G401 (cell line): Measurements from ENCODE around the gene MIPOL1. TPM values are rescaled to one million over a fixed set of nuclear protein-coding genes. Genes with fewer than 3 reads are reported as not detected.
"Not testable (repeated sequence)": the region's sequence is repeated elsewhere in the genome, so short reads cannot be mapped to it uniquely, and the experiment has no call there.

Experiments used
- DNase-seq: peaks from one replicate; pipeline ENCODE4 v3.0.0-alpha.2; 2015; ENCODE audit warnings: low spot score
- in situ Hi-C: cut with HindIII; loops from 2 replicates; pipeline ENCODE4 v1.10.0; 2016; ENCODE audit warnings: low sequenced_read_pairs, mixed read lengths
- total RNA-seq: library from RNA; depleted of rRNA; stranded (reverse); fragments of >200 nt; shearing (Covaris generic); gene quantifications from 2 replicates; pipeline ENCODE4 v1.2.3, GENCODE V29; 2014

Gene MIPOL1
- total RNA-seq, 1 experiment from 2014 or later, result 13.2 TPM

GRCh38 chr14:37215345-37215744 is 17.6 kb downstream of the MIPOL1 start:
- in situ Hi-C loops, result no loop called here
- no peak for DNase-seq

DNA sequence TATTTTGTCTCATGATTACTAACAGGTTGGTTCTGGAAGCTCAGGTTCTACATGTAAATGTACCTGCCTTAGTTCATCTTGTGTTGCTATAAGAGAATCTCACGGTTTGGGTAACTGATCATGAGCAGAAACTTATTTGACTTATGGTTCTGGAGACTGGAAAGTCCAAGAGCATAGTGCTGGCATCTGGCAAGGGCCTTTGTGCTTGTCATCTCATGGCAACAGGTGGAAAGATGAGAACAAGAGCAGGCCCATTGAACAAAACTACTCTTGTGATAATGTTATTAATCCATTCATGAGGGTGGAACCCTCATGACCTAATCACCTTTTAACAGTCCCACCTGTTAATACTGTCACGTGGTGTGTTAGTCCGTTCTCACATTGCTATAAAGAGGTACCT is 23.3 kb downstream of the MIPOL1 start:
- no peak for DNase-seq
- in situ Hi-C loops, result no loop called here

- no peak for DNase-seq
- in situ Hi-C loops, result no loop called here
Measured at GRCh38 chr14:37223947-37224474, 26.3 kb downstream of the MIPOL1 start.

DNA sequence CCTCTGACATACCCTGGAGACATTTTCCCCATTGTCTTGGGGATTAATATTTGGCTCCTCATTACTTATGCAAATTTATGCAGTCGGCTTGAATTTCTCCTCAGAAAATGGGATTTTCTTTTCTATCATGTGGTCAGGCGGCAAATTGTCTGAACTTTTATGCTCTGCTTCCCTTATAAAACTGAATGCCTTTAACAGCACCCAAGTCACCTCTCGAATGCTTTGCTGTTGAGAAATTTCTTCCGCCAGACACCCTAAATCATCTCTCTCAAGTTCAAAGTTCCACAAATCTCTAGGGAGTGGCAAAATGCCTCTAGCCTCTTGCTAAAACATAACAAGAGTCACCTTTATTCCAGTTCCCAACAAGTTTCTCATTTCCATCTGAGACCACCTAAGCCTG is 27.9 kb downstream of the MIPOL1 start:
- in situ Hi-C loops, DNase-seq: not testable (repeated sequence)

GRCh38 chr14:37230551-37231194 is 32.9 kb downstream of the MIPOL1 start:
- DNase-seq, result peak; percentile 43
- in situ Hi-C loops, result no loop called here

DNA sequence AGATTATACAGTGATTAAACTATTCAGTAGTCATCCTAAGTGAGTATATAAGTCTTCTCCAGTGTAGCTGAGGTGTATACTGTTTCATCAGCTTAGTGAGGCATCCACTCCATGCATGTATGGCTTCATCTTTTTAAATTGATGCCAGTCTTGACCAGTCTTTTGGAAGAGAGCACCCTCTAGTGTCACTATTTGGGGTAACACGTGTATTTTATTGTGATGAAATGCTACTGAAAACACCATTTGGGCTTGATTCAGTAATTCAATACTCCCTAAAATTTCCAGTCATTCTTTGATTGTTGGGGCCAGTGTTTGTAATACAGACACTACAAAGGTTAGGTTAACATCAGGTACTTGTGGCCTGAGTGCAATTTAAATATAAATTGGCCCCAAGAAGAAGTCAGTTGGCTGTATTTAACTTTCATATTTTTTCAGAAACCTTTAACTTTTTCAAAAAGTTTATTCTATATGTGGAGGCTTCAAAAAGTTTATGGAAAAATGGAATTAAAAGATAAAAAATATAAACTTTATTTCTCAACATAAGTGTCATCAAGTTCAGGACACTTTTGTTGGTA is 35.3 kb downstream of the MIPOL1 start:
- DNase-seq, result peak; percentile 18
- in situ Hi-C loops, result no loop called here

GRCh38 chr14:37234222-37234621 is 36.5 kb downstream of the MIPOL1 start:
- no peak for DNase-seq
- in situ Hi-C loops, result no loop called here

- DNase-seq, in situ Hi-C loops: not testable (repeated sequence)
Measured at GRCh38 chr14:37236044-37236443, 38.3 kb downstream of the MIPOL1 start.

DNA sequence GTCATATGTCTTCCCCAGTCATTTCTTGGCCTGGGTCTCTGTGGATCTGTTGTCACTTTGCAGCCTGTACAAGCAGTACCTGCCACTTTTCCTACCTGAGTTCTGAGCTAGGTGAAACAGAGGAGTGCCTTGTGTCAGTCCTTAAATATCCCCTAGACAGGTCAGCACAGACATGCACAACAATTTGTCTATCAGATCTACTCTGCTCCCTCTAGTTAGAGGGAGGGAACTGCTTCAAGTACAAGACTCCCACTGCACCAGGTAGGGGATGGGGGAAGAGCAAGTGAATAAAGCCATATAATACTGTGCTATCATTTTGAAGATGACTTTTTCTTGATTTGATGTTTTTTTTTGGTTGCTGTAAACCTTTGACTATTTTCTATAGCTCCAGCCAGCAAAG is 39.4 kb downstream of the MIPOL1 start:
- no peak for DNase-seq
- in situ Hi-C loops, result no loop called here

- no peak for DNase-seq
- in situ Hi-C loops, result no loop called here
Measured at GRCh38 chr14:37237735-37238200, 40.0 kb downstream of the MIPOL1 start.

GRCh38 chr14:37241198-37241597 is 43.5 kb downstream of the MIPOL1 start:
- in situ Hi-C loops, result no loop called here

DNA sequence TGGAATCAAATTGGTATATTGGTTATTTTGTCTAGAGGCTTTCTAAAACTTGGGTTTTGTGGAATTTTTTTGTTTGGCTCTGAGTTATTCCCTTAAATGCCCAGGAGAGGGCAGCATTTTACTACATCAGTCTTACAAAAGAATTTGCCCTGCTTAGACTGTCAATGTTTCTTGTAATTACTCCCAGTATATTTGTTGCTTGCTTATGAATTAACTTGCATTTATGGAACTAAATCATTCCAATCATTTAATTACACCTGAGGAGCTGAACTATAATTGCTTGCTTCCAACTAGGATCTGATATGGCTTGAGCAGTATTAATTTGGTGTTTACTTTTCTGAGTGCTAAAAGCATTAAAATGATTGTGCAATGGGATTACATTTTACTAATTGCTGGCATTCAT is 48.7 kb downstream of the MIPOL1 start:
- in situ Hi-C loops, result no loop called here
- peak; percentile 49 for DNase-seq

More at GRCh38 chr14:37241198-37241597, 43.5 kb downstream of the MIPOL1 start:
- DNase-seq, result no peak

- in situ Hi-C loops, result no loop called here
Measured at GRCh38 chr14:37247791-37248461, 50.2 kb downstream of the MIPOL1 start.

DNA sequence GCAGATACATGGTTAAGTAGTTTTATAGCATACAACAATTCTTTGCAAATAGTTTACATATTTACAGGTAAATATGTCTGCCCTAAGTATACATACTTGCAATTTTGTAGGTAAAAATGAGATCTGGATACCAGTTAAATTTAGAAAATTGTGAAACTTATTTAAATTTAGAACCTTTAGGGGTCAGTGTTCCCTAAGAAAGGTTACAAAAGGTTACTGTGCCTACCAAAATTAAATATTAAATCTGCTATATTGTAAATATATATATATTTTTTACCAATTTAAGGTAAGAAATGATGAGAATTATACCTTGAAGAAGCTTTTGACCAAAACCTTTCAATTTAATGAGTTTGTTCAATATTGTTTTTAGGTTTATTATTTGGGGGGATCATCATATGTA is 54.0 kb downstream of the MIPOL1 start:
- in situ Hi-C loops, result no loop called here
- DNase-seq, result no peak

More at GRCh38 chr14:37247791-37248461, 50.2 kb downstream of the MIPOL1 start:
- no peak for DNase-seq

DNA sequence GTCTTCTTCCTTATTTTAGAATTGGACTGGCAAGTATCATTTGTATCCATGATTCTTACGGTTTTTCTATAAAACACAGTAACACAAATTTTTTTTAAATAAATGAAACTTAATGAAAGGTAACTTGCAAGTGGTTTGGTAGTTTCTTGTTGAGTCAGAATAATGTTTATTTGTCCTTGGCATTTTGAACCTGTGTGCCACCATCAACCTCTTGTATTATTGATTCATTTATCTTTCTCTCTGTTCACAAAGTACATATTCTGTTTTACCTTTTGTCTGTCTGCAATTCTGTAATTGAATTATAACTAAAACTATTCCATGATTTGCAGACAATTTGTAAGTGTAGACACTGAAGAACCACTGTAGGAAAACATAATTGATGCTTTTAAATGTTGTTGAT is 54.7 kb downstream of the MIPOL1 start:
- DNase-seq, result no peak
- in situ Hi-C loops, result no loop called here

DNA sequence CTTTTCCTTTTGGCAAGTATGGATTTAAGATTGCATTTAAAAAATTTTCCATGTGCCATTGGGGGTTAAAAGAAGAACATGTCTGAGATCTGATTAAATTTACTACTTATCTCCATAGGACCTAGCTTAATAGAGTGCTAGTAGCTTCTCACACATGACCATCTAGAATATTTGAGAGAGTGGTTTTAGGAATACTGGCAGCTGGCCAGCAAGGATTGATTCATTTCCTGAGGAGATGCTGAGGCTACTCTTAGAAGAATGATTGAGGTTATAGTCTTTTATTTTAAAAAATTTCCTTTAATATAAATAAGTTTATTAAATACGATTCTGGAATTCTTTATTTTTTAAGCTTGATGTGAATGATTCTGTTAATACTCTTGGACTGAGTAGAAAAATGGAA is 56.2 kb downstream of the MIPOL1 start:
- in situ Hi-C loops, result no loop called here
- DNase-seq, result no peak

DNA sequence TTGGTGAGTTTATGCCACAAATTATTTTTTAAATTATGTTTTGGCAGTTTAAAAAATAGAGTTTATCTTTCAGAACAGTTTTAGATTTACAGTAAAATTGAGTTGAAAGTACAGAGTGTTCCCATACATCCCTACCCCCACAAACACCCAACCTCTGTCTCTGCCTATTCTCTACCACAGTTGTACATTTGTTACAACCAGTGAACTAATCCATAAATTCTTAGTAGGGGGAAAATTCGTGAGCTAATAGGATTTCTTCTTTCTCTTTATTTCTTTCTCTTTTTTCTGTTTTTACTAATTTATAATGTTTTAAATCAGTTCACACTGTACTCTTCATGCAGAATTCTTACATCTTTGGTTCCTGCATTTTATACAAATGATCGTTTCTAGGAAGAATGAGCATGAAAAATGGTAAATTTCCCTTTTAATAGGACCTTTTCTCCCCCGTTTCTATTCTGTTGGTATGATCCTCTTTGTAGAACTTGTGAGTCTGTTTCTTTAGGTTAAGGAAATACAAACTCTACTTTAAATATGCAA is 56.7 kb downstream of the MIPOL1 start:
- DNase-seq, result no peak
- in situ Hi-C loops, result no loop called here

- DNase-seq, result no peak
- in situ Hi-C loops, result no loop called here
Measured at GRCh38 chr14:37257501-37258070, 59.8 kb downstream of the MIPOL1 start.

- in situ Hi-C loops, result no loop called here
- no peak for DNase-seq
Measured at GRCh38 chr14:37262649-37263048, 64.9 kb downstream of the MIPOL1 start.
